Lung microvascular endothelial cell (primary cell): ENCODE results near the gene BICRA. TPM values are rescaled to one million over a fixed set of nuclear protein-coding genes. Genes with fewer than 3 reads are reported as not detected.
"Not testable (repeated sequence)": the region's sequence is repeated elsewhere in the genome, so short reads cannot be mapped to it uniquely, and the experiment has no call there.

Experiments
- DNase-seq, 2 donors: peaks; one replicate each; pipeline versions ENCODE4 v3.0.0 to v3.0.0-alpha.2; 2010; ENCODE audit warnings: low read depth in 2 of 2
- total RNA-seq: library from RNA; depleted of rRNA; stranded (reverse); fragments of >200 nt; gene quantifications from 2 replicates; pipeline ENCODE4 v1.2.1, GENCODE V29; 2014

BICRA gene
- total RNA-seq, 1 donor from 2014 or later = 2.8 TPM

DNA sequence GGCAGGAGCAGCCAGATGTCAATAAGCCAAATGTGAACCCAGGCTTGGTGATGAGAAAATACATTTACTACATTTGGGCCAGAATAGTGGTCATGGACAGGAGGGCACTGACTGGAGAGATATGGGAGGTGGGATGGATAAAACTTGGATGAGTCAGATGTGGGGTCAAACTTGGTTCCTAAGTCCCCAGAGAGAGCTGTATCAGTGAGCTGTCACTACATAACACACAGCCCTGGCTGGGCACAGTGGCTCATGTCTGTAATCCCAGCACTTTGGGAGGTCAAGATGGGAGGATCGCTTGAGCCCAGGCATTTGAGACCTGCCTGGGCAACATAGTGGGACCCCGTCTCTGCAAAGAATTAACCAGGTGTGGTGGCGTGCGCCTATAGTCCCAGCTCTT lies 52.7 kb downstream of the BICRA start:
- no peak for DNase-seq

DNA sequence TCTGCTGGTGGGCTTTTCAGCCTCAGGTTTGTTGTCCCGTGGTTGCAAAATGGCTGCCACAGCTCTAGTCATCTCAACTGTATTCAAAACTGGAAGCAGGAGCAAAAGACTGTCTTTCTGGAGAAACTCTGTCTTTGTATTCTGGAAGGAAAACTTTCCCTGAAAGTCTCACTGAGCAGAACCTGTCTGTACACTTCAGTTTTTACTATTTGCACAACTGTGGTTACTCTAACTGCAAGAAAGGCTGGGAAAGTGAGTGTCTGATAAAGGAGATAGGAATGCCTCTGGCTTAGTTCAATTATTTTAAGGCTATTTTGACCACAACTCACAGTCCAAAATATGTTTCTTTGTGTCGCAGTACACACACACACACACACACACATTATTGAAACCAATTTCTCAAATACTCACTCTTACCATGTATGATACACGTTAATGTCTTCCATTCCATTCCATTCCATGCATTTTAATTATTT lies 54.5 kb downstream of the BICRA start:
- no peak for DNase-seq

DNA sequence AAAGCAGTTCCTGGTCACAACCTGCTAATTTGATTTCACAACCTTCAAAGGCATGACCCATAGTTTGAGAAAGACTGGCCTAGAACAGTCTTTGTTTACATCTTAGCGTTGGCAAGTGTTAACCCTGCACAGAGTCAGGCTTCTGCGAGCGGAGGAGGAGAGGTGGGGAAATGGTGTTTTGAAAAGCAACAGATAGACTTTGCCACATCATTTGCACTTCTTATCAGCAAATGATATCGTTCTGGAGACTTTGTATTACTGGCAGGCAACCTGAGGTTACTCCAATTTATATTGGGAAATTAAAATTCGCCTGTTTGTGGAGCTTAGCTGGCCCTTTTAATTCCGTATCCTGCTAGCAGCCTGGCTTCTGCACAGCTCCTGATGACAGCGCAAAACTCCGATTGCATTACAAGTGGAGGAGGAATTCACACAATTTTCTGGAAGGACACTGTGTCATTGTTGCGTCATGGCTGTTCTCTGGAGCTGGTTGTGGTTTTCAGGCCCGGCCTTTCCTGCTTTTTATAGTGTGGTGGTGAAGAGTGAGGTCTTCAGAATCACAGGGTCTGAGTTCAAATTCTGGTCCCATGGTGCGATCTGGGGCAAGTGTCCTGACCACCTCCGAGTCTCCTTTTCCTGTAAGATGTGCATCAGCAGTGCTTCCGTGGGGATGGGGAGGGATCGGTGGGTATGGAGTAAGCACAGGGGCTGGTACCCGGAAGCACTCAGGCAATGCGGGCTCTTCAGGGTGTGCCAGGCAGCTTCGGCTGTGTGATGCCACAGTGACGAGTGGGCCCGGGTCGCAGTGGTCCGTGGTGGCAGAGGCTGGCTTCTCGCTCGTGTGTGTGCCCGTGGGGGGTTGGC lies 55.2 kb downstream of the BICRA start:
- peak in 1 of 2 donors; percentile 88 for DNase-seq

DNA sequence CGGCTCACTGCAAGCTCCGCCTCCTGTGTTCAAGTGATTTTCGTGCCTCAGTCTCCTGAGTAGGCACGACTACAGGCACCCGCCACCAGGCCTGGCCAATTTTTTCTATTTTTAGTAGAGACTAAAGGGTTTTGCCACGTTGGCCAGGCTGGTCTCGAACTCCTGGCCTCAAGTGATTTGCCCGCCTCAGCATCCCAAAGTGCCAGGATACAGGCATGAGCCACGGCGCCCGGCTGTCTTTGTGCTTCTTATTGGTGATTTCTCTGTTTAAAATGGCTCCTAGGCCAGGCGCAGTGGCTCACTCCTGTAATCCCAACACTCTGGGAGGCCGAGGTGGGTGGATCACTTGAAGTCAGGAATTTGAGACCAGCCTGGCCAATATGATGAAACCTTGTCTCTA lies 59.6 kb downstream of the BICRA start:
- not testable (repeated sequence) for DNase-seq

DNA sequence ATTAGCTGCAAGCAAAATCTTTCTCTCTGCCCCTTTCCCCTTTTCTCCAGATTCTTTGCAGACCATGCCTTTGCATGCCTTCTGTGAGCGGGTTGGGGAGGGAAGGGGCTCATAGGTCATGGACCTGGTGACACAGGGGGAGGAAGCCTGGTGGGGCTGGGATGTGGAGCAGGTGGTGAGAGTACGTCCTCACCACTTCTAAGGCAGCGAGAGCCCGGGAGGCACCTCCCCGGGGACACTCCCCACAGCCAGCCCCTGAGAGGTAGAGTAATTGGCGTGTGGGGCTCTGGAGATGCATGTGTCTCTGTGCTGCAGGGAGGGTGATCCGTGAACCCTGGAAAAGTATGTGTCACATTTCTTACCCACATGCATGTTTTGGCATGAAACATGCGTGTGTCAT lies 61.8 kb downstream of the BICRA start:
- no peak for DNase-seq

- no peak for DNase-seq
Measured at GRCh38 chr19:47671499-47671898, 62.6 kb downstream of the BICRA start.

- no peak for DNase-seq
Measured at GRCh38 chr19:47673426-47673825, 64.5 kb downstream of the BICRA start.

- no peak for DNase-seq
Measured at GRCh38 chr19:47674548-47674947, 65.6 kb downstream of the BICRA start.

GRCh38 chr19:47675271-47675670 lies 66.3 kb downstream of the BICRA start:
- no peak for DNase-seq

- DNase-seq = no peak
Measured at GRCh38 chr19:47675859-47676258, 66.9 kb downstream of the BICRA start.

GRCh38 chr19:47676811-47677210 lies 67.9 kb downstream of the BICRA start:
- no peak for DNase-seq

GRCh38 chr19:47679251-47679900 lies 70.4 kb downstream of the BICRA start:
- no peak for DNase-seq

DNA sequence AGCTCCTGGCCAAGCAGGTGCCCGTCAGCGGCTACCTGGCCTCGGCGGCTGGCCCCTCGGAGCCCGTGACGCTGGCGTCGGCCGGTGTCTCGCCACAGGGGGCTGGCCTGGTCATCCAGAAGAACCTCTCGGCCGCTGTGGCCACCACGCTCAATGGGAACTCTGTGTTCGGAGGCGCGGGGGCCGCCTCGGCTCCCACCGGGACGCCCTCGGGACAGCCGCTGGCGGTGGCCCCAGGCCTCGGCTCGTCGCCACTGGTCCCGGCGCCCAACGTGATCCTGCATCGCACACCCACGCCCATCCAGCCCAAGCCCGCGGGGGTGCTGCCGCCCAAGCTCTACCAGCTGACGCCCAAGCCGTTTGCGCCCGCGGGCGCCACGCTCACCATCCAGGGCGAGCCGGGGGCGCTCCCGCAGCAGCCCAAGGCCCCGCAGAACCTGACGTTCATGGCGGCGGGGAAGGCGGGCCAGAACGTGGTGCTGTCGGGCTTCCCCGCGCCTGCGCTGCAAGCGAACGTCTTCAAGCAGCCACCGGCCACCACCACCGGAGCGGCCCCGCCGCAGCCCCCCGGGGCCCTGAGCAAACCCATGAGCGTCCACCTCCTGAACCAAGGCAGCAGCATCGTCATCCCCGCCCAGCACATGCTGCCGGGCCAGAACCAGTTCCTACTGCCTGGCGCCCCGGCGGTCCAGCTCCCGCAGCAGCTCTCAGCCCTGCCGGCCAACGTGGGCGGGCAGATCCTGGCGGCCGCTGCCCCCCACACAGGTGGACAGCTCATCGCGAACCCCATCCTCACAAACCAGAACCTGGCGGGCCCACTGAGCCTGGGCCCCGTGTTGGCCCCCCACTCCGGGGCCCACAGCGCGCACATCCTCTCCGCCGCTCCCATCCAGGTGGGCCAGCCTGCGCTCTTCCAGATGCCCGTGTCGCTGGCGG lies 71.3 kb downstream of the BICRA start:
- no peak for DNase-seq

GRCh38 chr19:47680858-47681332 lies 72.0 kb downstream of the BICRA start:
- no peak for DNase-seq

GRCh38 chr19:47681388-47681787 lies 72.5 kb downstream of the BICRA start:
- DNase-seq = no peak

- DNase-seq = no peak
Measured at GRCh38 chr19:47681936-47682335, 73.0 kb downstream of the BICRA start.

GRCh38 chr19:47682939-47683338 lies 74.0 kb downstream of the BICRA start:
- DNase-seq = peak in 1 of 2 donors; percentile 21

DNA sequence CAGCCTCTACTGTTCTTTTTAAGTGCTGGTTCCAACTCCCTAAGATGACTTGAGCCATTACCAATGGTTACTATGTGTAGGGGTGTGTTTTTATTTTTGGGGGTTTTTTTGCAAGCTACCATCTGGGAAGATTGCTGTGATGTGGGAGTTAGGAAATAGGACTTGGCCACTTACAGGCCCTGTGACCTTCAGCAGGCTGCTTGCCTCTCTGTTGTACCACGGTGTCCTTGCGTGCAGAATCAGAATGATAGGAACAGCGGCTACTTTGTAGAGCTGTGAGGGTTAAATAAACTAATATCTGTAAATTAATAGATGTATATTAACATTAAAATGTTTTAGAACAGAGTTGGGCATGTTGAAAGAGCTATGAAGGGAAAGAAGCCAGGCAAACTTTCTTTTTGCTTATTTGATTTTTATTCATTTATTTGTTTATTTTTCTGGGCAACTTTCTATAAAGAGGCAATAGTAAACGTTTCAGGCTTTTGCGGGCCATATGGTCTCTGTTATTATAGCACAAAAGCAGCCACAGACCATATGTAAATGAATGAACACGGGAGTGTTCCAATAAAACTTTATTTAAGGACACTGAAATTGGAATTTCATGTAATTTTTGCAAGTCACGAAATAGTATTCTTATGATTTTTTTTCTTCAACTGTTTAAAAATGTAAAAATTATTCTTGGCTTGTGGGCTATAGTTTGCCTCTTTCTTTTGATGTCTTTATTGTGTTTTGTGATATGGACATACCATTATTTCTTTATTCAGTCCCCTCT lies 77.9 kb downstream of the BICRA start:
- DNase-seq = no peak

GRCh38 chr19:47687906-47688305 lies 79.0 kb downstream of the BICRA start:
- DNase-seq = no peak

DNA sequence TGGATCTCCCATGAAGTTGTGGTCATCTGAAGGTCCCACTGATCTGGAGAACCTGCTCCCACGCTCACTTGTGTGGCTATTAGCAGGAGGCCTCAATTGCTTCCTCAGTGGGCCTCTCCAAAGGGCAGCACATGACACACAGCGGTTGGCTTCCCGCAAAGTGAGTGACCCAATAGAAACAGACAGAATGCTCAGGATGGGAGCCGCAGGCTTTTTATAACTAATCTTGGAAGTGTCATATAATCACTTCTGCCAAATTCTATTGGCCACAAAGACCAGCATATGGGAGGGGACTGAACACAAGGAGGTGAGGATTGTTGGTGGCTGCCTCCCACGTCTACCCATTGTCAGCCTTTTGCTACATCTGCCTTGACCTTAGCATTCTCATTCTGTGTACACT lies 82.2 kb downstream of the BICRA start:
- DNase-seq = no peak

GRCh38 chr19:47691782-47692181 lies 82.8 kb downstream of the BICRA start:
- DNase-seq = no peak
